Peyer's patch (tissue), 4 donors: ENCODE measurements around the gene VSTM2B.

ENCODE experiments used
- POLR2A ChIP-seq, 2 donors: fragments of 450-650 bp; IDR thresholded peaks; one replicate each; pipeline ENCODE4 v1.5.1; 2017; ENCODE audit warnings: antibody characterized with exemption in 2 of 2, mild to moderate bottlenecking in 2 of 2, moderate library complexity in 2 of 2
- TF ChIP-seq, protein P1 (sequence below), 6 experiments: fragments of 450-650 bp in 4 of 6; fragments of 200-600 bp in 2 of 6; sonication (generic) in 1 of 6; IDR thresholded peaks; one replicate each; pipeline ENCODE4 v1.5.1; 2017 to 2019; ENCODE audit warnings: antibody characterized with exemption in 6 of 6, mild to moderate bottlenecking in 3 of 6, moderate library complexity in 1 of 6

- TF ChIP-seq, protein P1, sequence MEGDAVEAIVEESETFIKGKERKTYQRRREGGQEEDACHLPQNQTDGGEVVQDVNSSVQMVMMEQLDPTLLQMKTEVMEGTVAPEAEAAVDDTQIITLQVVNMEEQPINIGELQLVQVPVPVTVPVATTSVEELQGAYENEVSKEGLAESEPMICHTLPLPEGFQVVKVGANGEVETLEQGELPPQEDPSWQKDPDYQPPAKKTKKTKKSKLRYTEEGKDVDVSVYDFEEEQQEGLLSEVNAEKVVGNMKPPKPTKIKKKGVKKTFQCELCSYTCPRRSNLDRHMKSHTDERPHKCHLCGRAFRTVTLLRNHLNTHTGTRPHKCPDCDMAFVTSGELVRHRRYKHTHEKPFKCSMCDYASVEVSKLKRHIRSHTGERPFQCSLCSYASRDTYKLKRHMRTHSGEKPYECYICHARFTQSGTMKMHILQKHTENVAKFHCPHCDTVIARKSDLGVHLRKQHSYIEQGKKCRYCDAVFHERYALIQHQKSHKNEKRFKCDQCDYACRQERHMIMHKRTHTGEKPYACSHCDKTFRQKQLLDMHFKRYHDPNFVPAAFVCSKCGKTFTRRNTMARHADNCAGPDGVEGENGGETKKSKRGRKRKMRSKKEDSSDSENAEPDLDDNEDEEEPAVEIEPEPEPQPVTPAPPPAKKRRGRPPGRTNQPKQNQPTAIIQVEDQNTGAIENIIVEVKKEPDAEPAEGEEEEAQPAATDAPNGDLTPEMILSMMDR (IDR thresholded peaks at IDR 0.05) = no peak
- TF ChIP-seq POLR2A (IDR thresholded peaks at IDR 0.05) = no peak
Measured at GRCh38 chr19:29593869-29594268, 68.1 kb downstream of the VSTM2B start.
